Thyroid gland (tissue), 4 donors: ENCODE results near the gene ERBB2. TPM values are rescaled to one million over a fixed set of nuclear protein-coding genes. Genes with fewer than 3 reads are reported as not detected.

Experiments used
- DNase-seq, 2 donors: peaks; one replicate each; pipeline ENCODE4 v3.0.0-alpha.2; 2019
- H3K27ac ChIP-seq, 3 donors: fragments of 200-600 bp; sonication (generic); 1 replicate in 2 of 3; 2 replicates in 1 of 3; pipeline ENCODE4 v1.5.1; 2016 to 2019; ENCODE audit warnings: mild to moderate bottlenecking in 1 of 3, moderate library complexity in 1 of 3
- H3K27me3 ChIP-seq: fragments of 200-600 bp; sonication (generic); one replicate; pipeline ENCODE4 v1.5.1; 2019
- H3K36me3 ChIP-seq, 2 donors: fragments of 200-600 bp; sonication (generic); one replicate each; pipeline ENCODE4 v1.5.1; 2016 to 2019
- H3K4me1 ChIP-seq, 2 donors: fragments of 200-600 bp; sonication (generic); one replicate each; pipeline ENCODE4 v1.5.1; 2017 to 2019
- H3K4me3 ChIP-seq, 3 donors: fragments of 200-600 bp; sonication (generic); replicated peaks in 1 of 3; 1 replicate in 2 of 3; 2 replicates in 1 of 3; pipeline ENCODE4 v1.5.1; 2016; ENCODE audit warnings: mild to moderate bottlenecking in 1 of 3
- H3K9me3 ChIP-seq: fragments of 200-600 bp; sonication (generic); one replicate; pipeline ENCODE4 v1.5.1; 2017
- POLR2A ChIP-seq, 2 donors: fragments of 450-650 bp; IDR thresholded peaks; one replicate each; pipeline ENCODE4 v1.6.1; 2017; ENCODE audit warnings: antibody characterized with exemption in 2 of 2, mild to moderate bottlenecking in 2 of 2, moderate library complexity in 1 of 2
- WGBS, 2 donors: methylation state at CpG; one replicate each; pipeline ENCODE4 v1.1.5; 2017; 5-methylcytosine and 5-hydroxymethylcytosine counted together
- intact Hi-C: fragments of 100-400 bp; cut with DNase I; formaldehyde crosslinking; loops from one replicate; pipeline ENCODE4 v1.15.1; 2023
- total RNA-seq, 4 donors: library from RNA; depleted of rRNA; stranded (reverse); fragments of >200 nt; gene quantifications; one replicate each; pipeline ENCODE4 v1.2.3, GENCODE V29; 2016
- TF ChIP-seq, protein P1 (sequence below), 6 experiments: fragments of 200-600 bp in 3 of 6; fragments of 450-650 bp in 3 of 6; sonication (generic) in 3 of 6; IDR thresholded peaks; one replicate each; pipeline ENCODE4 v1.5.1; 2016 to 2019; ENCODE audit warnings: antibody characterized with exemption in 6 of 6, mild to moderate bottlenecking in 2 of 6, inconsistent platforms in 1 of 6, moderate library complexity in 1 of 6

ERBB2 gene
- total RNA-seq, 4 donors from 2014 or later: 74.3 to 170 (median 139) TPM

DNA sequence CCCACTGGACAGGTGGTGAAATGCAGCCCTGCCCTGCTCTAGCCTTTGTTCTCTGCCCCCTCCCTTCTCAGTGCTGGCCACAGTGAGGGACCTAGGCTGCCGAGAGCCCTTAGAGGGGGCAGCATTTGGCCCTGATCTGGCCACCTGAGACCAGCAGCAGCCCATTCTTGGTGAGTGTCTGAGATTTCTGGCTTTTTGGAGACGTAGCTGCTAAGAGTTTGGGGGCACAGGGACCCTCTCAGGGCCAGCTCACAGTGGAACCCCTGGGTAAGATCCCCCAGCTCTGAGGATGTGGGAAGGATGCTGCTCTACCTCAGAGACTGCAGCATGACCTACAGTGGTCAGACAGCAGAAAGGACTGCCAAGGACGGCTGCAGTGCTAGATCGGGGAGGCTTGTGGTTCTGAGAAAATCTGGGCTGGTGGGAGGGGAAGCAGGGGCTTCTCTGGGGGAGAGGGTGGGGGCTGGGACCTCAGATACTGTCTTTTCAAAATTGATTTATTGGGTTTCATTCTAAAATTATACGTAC lies 51.2 kb downstream of the ERBB2 start:
- Histone ChIP-seq H3K36me3 (no peaks in the 10 kb centered on the region), H3K27me3 (no peaks in the 10 kb centered on the region), H3K4me3 (no peak overlapping the region), H3K4me1 (peaks cover 26 to 43% of the 10 kb centered on the region in 2 donors), H3K9me3 (no peaks in the 10 kb centered on the region), H3K27ac (peak overlapping the region; percentile 54 to 68 (median 59))
- no peak for TF ChIP-seq POLR2A (IDR thresholded peaks at IDR 0.05)
- TF ChIP-seq, protein P1, sequence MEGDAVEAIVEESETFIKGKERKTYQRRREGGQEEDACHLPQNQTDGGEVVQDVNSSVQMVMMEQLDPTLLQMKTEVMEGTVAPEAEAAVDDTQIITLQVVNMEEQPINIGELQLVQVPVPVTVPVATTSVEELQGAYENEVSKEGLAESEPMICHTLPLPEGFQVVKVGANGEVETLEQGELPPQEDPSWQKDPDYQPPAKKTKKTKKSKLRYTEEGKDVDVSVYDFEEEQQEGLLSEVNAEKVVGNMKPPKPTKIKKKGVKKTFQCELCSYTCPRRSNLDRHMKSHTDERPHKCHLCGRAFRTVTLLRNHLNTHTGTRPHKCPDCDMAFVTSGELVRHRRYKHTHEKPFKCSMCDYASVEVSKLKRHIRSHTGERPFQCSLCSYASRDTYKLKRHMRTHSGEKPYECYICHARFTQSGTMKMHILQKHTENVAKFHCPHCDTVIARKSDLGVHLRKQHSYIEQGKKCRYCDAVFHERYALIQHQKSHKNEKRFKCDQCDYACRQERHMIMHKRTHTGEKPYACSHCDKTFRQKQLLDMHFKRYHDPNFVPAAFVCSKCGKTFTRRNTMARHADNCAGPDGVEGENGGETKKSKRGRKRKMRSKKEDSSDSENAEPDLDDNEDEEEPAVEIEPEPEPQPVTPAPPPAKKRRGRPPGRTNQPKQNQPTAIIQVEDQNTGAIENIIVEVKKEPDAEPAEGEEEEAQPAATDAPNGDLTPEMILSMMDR (IDR thresholded peaks at IDR 0.05): no peak
- intact Hi-C loops: loop anchor here (5.0 kb wide), 1 partner anchor 129 kb away; no protein-coding TSS in a partner anchor
- WGBS, 2 donors: 81 to 84% methylated on average over 5 of the region's 5 CpGs
- no peak for DNase-seq

DNA sequence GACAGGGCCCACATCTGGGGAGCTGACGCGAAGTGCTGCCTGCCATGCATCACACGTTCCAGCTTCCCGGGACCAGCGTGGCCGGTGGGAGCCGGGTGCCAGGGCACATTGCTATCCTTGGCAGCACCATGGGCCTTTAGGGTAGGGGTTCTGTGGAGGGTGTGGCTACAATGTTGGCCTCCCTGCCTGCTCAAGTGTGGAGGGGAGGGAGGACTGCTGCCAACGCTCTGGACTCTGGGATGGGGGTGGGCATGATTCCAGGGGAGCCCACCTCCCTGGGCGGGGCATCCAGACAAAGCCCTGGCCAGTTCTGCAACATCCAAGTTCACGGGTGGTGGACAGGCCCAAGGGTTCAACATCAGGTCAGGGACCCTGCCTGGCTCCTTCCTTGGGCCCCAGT lies 51.8 kb downstream of the ERBB2 start:
- Histone ChIP-seq H3K4me1 (peaks cover 26 to 43% of the 10 kb centered on the region in 2 donors), H3K4me3 (no peak overlapping the region), H3K27me3 (no peaks in the 10 kb centered on the region), H3K9me3 (no peaks in the 10 kb centered on the region), H3K36me3 (no peaks in the 10 kb centered on the region), H3K27ac (peak overlapping the region in 1 of 3 donors; percentile 11)
- WGBS, 2 donors: 35 to 46% methylated on average over 6 to 10 of the region's 10 CpGs
- intact Hi-C loops: loop anchor here (5.0 kb wide), 1 partner anchor 129 kb away; no protein-coding TSS in a partner anchor
- peak; percentile 33 to 41 for DNase-seq
- TF ChIP-seq, protein P1 (IDR thresholded peaks at IDR 0.05): no peak
- no peak for TF ChIP-seq POLR2A (IDR thresholded peaks at IDR 0.05)

- TF ChIP-seq POLR2A (IDR thresholded peaks at IDR 0.05): no peak
- TF ChIP-seq, protein P1 (IDR thresholded peaks at IDR 0.05): no peak
- Histone ChIP-seq H3K36me3 (no peaks in the 10 kb centered on the region), H3K27me3 (no peaks in the 10 kb centered on the region), H3K9me3 (no peaks in the 10 kb centered on the region), H3K4me1 (peaks cover 26 to 43% of the 10 kb centered on the region in 2 donors), H3K27ac (no peak overlapping the region), H3K4me3 (no peak overlapping the region)
- 79 to 86% methylated on average over 13 of the region's 13 CpGs for WGBS, 2 donors
- intact Hi-C loops: loop anchor here (5.0 kb wide), 1 partner anchor 130 kb away; no protein-coding TSS in a partner anchor
- DNase-seq: no peak
These were observed 52.5 kb downstream of the ERBB2 start for GRCh38 chr17:39752241-39752881.

- 49 to 56% methylated on average over 6 of the region's 55 CpGs for WGBS, 2 donors
- Histone ChIP-seq H3K27ac (peak overlapping the region; percentile 88 to 90 (median 90)), H3K4me1 (peaks cover 26 to 43% of the 10 kb centered on the region in 2 donors), H3K27me3 (no peaks in the 10 kb centered on the region), H3K36me3 (no peaks in the 10 kb centered on the region), H3K4me3 (peak overlapping the region; percentile 48 to 62 (median 55)), H3K9me3 (no peaks in the 10 kb centered on the region)
- DNase-seq: peak; percentile 59 to 61
- intact Hi-C loops: loop anchor here (5.0 kb wide), 1 partner anchor 131 kb away; no protein-coding TSS in a partner anchor
- peak; percentile 7 to 15 for TF ChIP-seq POLR2A (IDR thresholded peaks at IDR 0.05)
- TF ChIP-seq, protein P1 (IDR thresholded peaks at IDR 0.05): no peak
These were observed 53.8 kb downstream of the ERBB2 start for GRCh38 chr17:39753514-39754160.
